ENCODE results near the gene LYVE1.

LYVE1 gene

GRCh38 chr11:10551845-10552352, 16.6 kb downstream of the LYVE1 start:
- no peak for DNase-seq

GRCh38 chr11:10551290-10551592, 17.2 kb downstream of the LYVE1 start:
- no peak for DNase-seq

GRCh38 chr11:10550503-10551289, 17.8 kb downstream of the LYVE1 start:
- no peak for DNase-seq

GRCh38 chr11:10544491-10545465, 23.7 kb downstream of the LYVE1 start:
- no peak for DNase-seq

GRCh38 chr11:10543782-10544181, 24.7 kb downstream of the LYVE1 start:
- DNase-seq, result no peak

- DNase-seq, result no peak
These were observed 25.7 kb downstream of the LYVE1 start for GRCh38 chr11:10542776-10543175.

DNA sequence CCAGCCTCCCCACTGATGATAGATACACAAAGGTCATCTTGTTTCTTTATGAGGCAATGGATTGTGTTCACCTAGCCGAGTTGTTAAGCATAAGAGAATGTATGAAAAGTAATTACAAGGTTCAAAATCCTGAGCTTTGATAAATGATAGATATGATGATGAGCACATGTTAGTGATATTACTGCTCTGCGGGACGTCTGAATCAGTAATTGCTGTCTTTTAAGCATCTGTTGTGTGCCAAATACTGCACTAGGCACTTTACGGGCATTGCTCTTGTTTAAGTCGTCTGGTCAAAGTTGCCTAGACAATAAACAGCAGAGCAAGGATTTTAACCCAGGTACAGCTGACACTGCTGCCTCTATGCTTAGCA, 26.9 kb downstream of the LYVE1 start:
- no peak for DNase-seq

DNA sequence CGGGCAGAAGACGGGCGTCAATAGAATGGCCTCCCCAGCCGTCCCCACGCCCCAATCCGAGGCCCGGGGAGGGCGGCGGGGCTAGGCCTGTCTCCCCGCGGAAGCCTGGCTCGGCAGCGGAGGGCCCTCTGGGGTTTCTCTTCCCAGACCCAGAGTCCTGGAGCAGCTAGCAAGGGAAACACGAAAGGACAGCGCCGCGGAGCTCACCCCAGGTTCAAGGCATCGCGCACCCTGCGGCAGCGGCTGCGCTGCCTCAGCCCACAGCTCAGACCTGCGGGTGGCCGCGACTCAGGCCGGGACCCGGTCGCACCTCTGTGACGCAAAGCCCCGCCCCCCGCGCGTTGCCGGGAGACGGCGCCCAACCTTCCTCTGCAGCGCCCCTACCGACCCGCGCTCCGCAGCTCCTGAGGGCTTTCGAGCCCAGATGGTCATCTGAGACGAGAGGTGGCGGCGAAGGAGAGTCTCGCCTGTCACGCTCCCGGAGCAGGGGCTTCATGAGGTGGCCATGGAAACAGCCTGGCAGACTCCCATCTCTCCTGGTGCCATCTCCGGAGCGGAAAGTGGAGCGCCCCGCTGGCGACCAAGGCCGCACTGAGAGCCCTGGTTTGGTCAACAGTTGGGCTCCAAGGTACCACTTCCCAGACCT, 27.4 kb downstream of the LYVE1 start, which contains the start of gene RNF141:
Gene RNF141 (minus strand): TSS at position 273 of the 646 bp plus-strand sequence. CDS start 7,029 bp downstream, outside the sequence.
- DNase-seq, result peak; percentile 96

- DNase-seq, result no peak
These were observed 27.9 kb downstream of the LYVE1 start for GRCh38 chr11:10540546-10540914.

DNA sequence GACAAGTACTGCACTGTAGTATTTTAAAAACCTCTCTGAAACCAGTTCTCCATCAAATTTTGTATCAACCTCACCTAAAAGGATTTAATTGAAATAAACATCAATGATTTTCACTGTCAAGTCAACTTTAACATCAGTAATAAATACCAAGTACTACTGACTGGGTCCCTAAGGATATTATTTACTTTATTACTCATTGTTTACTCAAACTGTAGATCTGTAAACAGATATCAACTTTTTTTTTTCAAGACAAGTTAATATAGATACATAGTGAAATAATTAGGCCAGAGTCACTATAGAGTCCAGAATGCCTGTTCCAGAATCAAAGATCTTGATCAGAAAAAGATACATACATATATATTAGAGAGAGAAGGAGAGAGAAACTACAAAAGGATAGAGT, 29.1 kb downstream of the LYVE1 start:
- DNase-seq, result no peak

GRCh38 chr11:10538924-10539323, 29.5 kb downstream of the LYVE1 start:
- DNase-seq, result no peak

DNA sequence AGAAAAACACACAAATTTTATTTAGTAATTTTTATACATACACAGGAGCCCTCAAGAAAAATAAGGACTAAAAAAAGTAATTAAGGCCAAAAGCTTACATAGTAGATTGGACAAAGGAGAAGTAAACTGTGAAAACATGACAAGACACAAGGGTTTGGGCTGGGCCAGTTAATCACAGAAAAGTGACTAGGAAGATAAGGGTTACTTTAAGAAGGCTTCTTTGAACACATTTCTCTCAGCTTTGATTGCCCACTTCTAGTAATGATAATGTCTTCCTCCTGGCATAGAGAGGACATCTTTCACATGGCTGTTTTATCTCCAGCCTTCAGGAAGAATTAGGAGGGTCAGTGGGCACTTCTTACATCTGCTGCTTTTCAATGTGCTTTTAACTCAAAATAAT, 30.9 kb downstream of the LYVE1 start:
- no peak for DNase-seq

- DNase-seq, result no peak
These were observed 34.1 kb downstream of the LYVE1 start for GRCh38 chr11:10534316-10534715.

DNA sequence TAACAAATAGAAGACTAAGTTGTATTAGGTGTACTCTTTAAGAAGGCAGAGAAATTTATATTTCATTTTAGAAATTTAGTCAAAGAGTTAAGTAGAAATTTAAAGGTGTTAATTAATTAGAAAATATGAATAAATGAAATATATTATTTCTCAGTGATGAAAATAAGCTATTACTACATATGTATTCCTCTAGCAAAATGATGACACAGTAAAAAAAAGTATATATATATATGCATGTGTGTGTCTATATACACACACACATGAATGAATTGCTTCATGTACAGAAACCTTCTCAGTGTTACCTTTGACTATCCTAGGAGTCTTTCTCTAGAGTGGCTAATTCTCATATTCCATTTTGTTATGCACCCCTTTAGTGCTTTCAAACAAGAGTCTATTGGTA, 35.1 kb downstream of the LYVE1 start:
- DNase-seq, result no peak

DNA sequence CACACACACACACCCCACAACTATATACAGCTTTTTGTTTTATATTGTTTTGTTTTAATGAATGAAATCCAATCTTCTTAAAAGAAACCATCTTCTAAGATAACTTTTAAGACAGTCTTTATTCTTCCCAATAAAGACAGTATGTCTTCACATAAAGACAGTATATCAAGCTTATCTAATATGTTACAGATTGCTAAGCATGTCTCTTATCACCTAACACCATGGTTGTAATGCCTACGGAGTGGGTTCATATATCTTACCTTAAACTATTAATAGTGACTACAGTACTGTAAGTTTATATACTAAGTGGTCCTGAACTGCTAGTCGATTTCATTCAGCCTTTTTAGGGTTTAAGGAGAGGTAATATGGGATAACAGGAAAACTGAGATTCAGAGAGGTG, 35.9 kb downstream of the LYVE1 start:
- DNase-seq, result no peak

GRCh38 chr11:10529279-10529678, 39.2 kb downstream of the LYVE1 start:
- no peak for DNase-seq

GRCh38 chr11:10528121-10528520, 40.3 kb downstream of the LYVE1 start:
- DNase-seq, result no peak

- DNase-seq, result no peak
These were observed 41.2 kb downstream of the LYVE1 start for GRCh38 chr11:10526974-10527918.

DNA sequence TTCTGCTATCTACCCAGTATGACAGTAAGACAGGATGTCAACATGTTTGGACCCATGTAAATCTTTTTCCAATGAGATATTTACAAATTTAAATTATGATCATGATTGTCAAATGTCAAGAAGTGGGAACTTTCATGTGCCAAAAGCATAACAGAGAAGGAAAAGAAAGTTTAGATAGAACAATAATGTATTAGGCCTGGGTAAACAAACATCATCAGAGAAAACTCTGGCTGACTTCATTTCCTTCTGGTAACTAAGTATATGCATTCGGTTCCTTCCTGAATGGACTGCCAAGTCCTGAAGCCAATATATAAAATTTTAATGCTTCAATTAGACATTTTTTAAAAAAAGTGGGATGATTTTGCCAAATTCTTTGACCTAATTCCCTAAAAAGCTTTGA, 44.0 kb downstream of the LYVE1 start:
- DNase-seq, result no peak

GRCh38 chr11:10522921-10523320, 45.5 kb downstream of the LYVE1 start:
- no peak for DNase-seq

DNA sequence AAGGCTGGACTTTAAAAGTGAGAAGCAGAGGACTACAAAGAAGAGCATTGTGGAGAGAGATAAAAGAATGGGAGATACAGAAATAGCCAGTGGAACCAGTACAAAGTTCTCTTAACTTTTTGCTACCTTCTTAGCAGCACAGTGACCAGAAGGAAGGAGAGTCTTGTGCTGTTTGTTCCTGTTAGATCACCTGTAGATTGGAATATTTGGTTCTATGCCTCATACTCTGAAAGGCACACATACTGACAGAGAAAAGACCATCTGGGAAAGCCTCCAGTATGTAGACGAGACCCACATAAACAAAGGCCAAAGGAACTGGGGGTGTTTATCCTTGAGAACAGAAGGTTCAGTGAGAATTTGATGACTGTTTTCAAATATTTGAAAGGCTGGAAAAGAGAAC, 46.2 kb downstream of the LYVE1 start:
- no peak for DNase-seq

GRCh38 chr11:10520562-10520961, 47.9 kb downstream of the LYVE1 start:
- DNase-seq, result no peak

Data from activated T-cell treated with anti-CD3 and anti-CD28 coated beads for 4 hours (primary cell).